Dedifferentiated amniotic fluid mesenchymal stem cell (primary cell): ENCODE measurements around the gene DDX27.

Source experiments
- DNase-seq: peaks from one replicate; pipeline ENCODE4 v3.0.0-alpha.2; 2016; ENCODE audit errors: extremely low spot score

The DDX27 gene

DNA sequence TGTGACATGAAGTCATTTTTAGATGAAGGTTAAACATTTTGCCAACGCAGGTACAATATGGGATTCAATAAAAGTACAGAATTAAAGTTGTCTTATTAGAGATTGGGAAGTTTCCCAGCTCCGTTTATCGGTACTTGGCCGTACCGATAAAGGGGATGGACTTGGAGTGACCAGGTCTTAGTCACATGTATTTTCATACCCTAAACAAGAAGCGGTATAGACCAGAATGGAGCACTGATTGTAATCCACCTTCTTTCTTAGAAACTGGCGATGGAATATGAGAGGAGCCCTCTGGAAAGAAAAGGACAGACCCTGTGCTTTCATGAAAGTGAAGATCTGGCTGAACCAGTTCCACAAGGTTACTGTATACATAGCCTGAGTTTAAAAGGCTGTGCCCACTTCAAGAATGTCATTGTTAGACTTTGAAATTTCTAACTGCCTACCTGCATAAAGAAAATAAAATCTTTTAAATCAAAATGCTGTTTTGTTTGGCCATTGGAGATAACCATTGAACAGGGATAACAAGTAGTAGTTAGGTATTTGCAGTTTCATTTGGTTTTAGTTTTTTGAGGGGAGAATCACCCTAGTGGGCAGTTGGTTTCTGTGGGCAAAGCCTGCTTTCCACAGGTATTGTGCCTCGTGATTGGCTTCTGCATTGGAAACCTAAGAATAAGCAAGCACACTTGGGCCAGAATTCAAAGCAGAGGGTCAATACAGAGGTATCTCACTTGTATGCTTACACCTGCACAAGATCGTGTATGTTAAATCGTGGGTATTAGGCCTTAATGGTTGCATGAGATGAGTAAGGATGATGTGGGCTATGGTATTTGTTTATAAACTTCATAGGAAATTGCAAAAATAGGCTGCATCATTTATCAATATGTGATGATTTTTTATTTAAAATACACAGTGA, 69.8 kb downstream of the DDX27 start:
- no peak for DNase-seq

DNA sequence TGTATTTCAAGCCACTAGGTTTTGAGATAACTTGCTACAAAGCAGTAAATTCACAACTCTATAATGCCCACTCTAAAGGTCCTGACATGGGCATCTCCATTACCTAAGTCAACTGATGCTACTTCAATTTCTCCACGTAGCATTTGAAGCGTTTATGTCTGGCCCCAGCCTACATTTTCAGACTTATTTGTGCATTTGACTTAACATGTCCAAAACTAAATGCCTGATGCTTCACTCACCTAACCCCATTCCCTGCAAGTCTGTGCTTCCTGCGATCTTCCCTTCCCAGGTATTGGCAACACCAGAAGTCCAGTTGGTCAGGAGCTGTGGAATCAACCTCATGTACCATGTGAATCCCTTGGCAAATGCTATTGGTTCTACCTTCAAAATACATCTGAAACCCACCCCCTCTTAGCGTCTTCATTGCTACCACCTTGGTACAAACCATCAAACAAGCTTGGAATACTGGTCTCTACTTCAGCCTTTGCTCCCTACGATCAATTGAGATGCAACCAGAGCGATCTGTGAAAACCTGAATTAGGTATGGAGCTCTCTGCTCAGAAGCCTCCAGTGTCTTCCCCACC, 71.5 kb downstream of the DDX27 start:
- DNase-seq, result no peak

DNA sequence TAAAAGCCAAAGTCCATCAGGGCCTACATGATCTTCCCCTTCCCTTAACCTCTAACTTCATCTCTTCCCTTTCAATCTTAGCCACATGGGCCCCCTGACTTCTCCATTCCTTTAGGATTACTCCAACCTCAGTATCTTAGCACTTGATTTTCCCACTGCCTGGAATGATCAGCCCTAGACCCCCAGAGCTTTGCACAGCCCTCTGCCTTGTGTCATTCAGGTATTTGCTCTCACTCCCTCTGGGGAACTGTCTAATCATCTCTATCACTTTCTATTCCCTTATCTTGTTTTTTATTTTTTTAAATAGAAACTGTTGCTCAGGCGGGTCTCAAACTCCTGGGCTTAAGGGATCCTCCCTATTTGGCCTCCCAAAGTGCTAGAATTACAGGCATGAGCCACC, 72.0 kb downstream of the DDX27 start:
- DNase-seq, result no peak

DNA sequence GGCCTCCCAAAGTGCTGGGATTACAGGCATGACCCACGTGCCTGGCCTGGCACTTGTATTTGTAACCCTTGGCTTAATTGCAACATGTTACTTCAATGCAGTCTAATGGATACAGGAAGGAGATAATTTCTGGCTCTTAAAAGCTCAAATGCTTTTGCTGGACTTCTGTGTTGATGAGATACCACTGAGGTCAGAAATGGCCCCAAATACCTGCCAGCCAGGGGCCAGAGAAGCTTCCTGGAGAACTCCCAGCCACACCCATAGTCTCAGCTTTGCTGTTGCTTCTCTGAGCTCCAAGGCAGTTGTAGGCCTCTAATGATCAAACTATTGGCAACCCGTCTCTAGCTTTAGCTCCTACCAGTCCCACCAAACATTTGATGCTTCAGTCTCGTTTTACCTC, 72.8 kb downstream of the DDX27 start:
- DNase-seq, result no peak

DNA sequence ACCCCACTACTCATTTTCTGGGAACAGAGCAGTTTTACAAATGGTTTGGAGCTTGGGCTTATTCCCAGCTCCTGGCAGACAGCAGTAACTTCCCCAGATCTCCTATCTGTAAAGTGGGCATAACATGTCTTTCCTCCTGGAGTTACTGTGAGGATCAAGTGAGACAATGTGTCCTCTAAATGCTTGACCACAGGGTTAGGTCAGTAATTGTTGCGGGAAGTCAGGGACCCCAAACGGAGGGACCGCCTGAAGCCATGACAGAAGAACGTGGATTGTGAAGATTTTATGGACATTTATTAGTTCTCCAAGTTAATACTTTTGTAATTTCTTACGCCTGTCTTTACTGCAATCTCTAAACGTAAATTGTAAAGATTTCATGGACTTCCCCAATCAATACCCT, 73.9 kb downstream of the DDX27 start:
- no peak for DNase-seq
